OCI-LY1 (cell line): Measurements from ENCODE around the gene KHDC1.
"Not testable (repeated sequence)": the region's sequence is repeated elsewhere in the genome, so short reads cannot be mapped to it uniquely, and the experiment has no call there.

Experiments used
- H2AFZ ChIP-seq: fragments of 200-600 bp; sonication (generic), shearing (Covaris generic); 2 replicates; pipeline ENCODE4 v1.6.0; 2014; ENCODE audit warnings: antibody characterized with exemption, mild to moderate bottlenecking, low read length
- H3F3A ChIP-seq: fragments of 200-600 bp; sonication (generic), shearing (Covaris generic); 2 replicates; pipeline ENCODE4 v1.6.0; 2014; ENCODE audit warnings: mild to moderate bottlenecking, antibody characterized with exemption, low read length, moderate library complexity; ENCODE audit not compliant: insufficient read depth
- H3K27ac ChIP-seq: fragments of 200-600 bp; sonication (generic); 2 replicates; pipeline ENCODE4 v1.5.1; 2014; ENCODE audit warnings: low read length, mixed run types, mild to moderate bottlenecking, low read depth; ENCODE audit not compliant: poor library complexity, severe bottlenecking
- H3K27me3 ChIP-seq: fragments of 200-600 bp; sonication (generic); 2 replicates; pipeline ENCODE4 v1.6.0; 2014; ENCODE audit warnings: antibody characterized with exemption, mild to moderate bottlenecking, low read length, moderate library complexity; ENCODE audit not compliant: insufficient read depth
- H3K36me3 ChIP-seq: fragments of 200-600 bp; sonication (generic); 2 replicates; pipeline ENCODE4 v1.6.1; 2014; ENCODE audit warnings: mild to moderate bottlenecking, antibody characterized with exemption, low read length, moderate library complexity, mixed read lengths; ENCODE audit not compliant: insufficient read depth
- H3K4me1 ChIP-seq: fragments of 200-600 bp; sonication (generic); 2 replicates; pipeline ENCODE4 v1.5.1; 2014; ENCODE audit warnings: mild to moderate bottlenecking, low read length, moderate library complexity; ENCODE audit not compliant: insufficient read depth, severe bottlenecking
- H3K4me2 ChIP-seq: fragments of 200-600 bp; sonication (generic), shearing (Covaris generic); 2 replicates; pipeline ENCODE4 v1.6.1; 2014; ENCODE audit warnings: low read length
- H3K4me3 ChIP-seq: fragments of 200-600 bp; sonication (generic); 2 replicates; pipeline ENCODE4 v1.5.1; 2014; ENCODE audit warnings: low read length, low read depth, mild to moderate bottlenecking, mixed read lengths; ENCODE audit not compliant: poor library complexity, severe bottlenecking
- H3K79me2 ChIP-seq: fragments of 200-600 bp; shearing (Covaris generic); 2 replicates; pipeline ENCODE4 v1.6.1; 2016; ENCODE audit warnings: mixed run types, low read length, mixed read lengths; ENCODE audit not compliant: insufficient read depth
- H3K9ac ChIP-seq: fragments of 200-600 bp; sonication (generic), shearing (Covaris generic); 2 replicates; pipeline ENCODE4 v1.6.1; 2014; ENCODE audit warnings: mild to moderate bottlenecking, low read length, mixed read lengths
- H3K9me2 ChIP-seq: fragments of 200-600 bp; sonication (generic), shearing (Covaris generic); 2 replicates; pipeline ENCODE4 v1.6.1; 2014; ENCODE audit warnings: low read depth, mild to moderate bottlenecking, low read length, mixed read lengths
- H3K9me3 ChIP-seq: fragments of 200-600 bp; shearing (Covaris generic); 2 replicates; pipeline ENCODE4 v1.6.1; 2014; ENCODE audit warnings: low read length, mixed read lengths
- H4K20me1 ChIP-seq: fragments of 200-600 bp; sonication (generic), shearing (Covaris generic); 2 replicates; pipeline ENCODE4 v1.6.0; 2016; ENCODE audit warnings: mild to moderate bottlenecking, low read length; ENCODE audit not compliant: insufficient read depth
- CTCF ChIP-seq: fragments of 200-600 bp; sonication (generic), shearing (Covaris generic); IDR thresholded peaks from 2 replicates; pipeline ENCODE4 v1.5.1; 2017; ENCODE audit warnings: mild to moderate bottlenecking, antibody characterized with exemption, low read length, moderate library complexity, mixed read lengths
- EZH2 ChIP-seq: fragments of 200-600 bp; sonication (generic), shearing (Covaris generic); IDR thresholded peaks from 2 replicates; pipeline ENCODE4 v1.8.0; 2017; ENCODE audit warnings: borderline replicate concordance, mixed run types, mild to moderate bottlenecking, antibody characterized with exemption, low read length, moderate library complexity, mixed read lengths

The KHDC1 gene, protein sequence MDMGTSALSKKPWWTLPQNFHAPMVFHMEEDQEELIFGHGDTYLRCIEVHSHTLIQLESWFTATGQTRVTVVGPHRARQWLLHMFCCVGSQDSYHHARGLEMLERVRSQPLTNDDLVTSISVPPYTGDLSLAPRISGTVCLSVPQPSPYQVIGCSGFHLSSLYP

DNA sequence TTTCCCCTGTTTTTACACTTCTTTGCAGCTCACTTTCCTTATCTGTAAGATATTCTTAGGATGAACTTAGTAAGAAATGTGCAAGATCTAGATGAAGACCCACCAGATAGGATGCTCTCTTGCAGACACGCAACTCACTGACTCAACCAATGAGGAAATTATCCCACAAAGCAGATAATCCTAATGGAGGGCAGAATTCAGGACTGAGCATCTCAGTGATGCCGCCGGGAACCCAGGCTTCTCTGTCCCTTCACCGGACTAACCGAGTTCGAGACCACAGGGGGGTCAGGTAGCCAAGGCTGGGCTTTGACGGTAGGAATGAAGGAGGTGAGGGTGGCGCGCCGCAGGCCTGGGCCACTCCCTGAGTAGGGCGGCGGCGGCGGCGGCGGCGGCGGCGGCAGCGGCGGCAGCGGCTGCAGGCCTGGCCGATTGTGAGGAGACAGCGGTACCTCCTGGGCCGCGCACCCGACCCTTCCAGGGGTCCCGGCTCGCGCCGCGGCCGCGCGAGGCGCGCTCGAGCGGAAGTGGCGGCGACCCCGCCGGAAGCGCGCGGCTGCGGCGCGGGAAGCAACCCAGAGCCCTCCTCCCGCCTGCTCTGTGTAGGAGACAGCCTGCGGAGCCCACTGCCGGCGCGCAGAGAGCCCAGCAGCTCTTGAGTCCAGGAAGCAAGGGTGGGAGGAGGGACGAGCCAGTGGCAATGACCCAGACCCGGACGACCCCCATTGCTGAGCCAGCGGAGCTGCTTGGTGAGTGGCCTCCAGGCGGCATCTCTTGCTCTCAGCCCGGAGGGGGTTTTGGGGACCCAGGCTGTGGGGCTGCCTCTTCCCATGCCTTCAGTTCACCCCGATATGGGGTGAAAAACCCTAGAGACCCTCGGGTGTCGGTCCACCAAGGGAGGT is at the start of gene KHDC1:
KHDC1 (minus strand) TSS at position 526 of the 899 bp plus-strand sequence. CDS start 20,679 bp downstream, outside the sequence.
- Histone ChIP-seq H3K79me2 (peaks cover 8% of the 10 kb centered on the region), H3K4me3 (peak within 1 kb of the TSS; percentile 84), H3K9ac (peak within 1 kb of the TSS; percentile 84), H3K27me3 (no peaks in the 10 kb centered on the region), H3K9me2 (no peaks in the 10 kb centered on the region), H4K20me1 (no peaks in the 10 kb centered on the region), H3K4me1 (peaks cover 41% of the 10 kb centered on the region), H3K36me3 (peaks cover 15% of the 10 kb centered on the region; the same call in 1 of the 2 replicates), H2AFZ (peak within 1 kb of the TSS; percentile 38), H3K27ac (peak within 1 kb of the TSS; percentile 56), H3F3A (no peaks in the 10 kb centered on the region), H3K4me2 (peak within 1 kb of the TSS; percentile 79), H3K9me3 (no peaks in the 10 kb centered on the region)
- TF ChIP-seq CTCF = no peak

DNA sequence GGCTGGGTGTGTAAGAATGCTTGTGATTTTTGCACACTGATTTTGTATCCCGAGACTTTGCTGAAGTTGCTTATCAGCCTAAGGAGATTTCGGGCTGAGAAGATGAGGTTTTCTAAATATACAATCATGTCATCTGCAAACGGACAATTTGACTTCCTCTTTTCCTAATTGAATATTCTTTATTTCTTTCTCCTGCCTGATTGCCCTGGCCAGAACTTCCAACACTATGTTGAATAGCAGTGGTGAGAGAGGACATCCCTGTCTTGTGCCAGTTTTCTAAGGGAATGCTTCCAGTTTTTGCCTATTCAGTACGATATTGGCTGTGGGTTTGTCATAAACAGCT is 47.5 kb upstream of the KHDC1 start:
- H3K9me3 ChIP-seq, H3K27ac ChIP-seq, H3K27me3 ChIP-seq, H4K20me1 ChIP-seq, H3K9me2 ChIP-seq, H3K36me3 ChIP-seq, H3F3A ChIP-seq: not testable (repeated sequence)
- H3K4me2 ChIP-seq = peak overlapping the region; percentile 88
- H3K4me3 ChIP-seq = peak overlapping the region; percentile 87
- peaks cover 29% of the 10 kb centered on the region for H3K79me2 ChIP-seq
- H2AFZ ChIP-seq = 0 out of 2 replicates have a peak overlapping the region, but pooled peaks have one; percentile 3
- peak overlapping the region; percentile 97 for H3K9ac ChIP-seq
- peaks cover 26% of the 10 kb centered on the region for H3K4me1 ChIP-seq

- H3K27me3 ChIP-seq = no peaks in the 10 kb centered on the region
Observed at GRCh38 chr6:73309785-73310502, 46.9 kb upstream of the KHDC1 start.

More at GRCh38 chr6:73309785-73310502, 46.9 kb upstream of the KHDC1 start:
- no peaks in the 10 kb centered on the region for H4K20me1 ChIP-seq
- TF ChIP-seq CTCF (peak; percentile 93), EZH2 (no peak)
- peak overlapping the region; percentile 87 for H3K4me3 ChIP-seq
- no peaks in the 10 kb centered on the region for H3F3A ChIP-seq
- H3K9ac ChIP-seq = peak overlapping the region; percentile 97
- H3K79me2 ChIP-seq = peaks cover 29% of the 10 kb centered on the region
- peak overlapping the region; percentile 60; the same call in 1 of the 2 replicates for H2AFZ ChIP-seq
- no peaks in the 10 kb centered on the region for H3K9me3 ChIP-seq
- no peaks in the 10 kb centered on the region for H3K36me3 ChIP-seq
- H3K4me2 ChIP-seq = peak overlapping the region; percentile 88
- H3K9me2 ChIP-seq = no peaks in the 10 kb centered on the region
- H3K27ac ChIP-seq = peak overlapping the region; percentile 61
- peaks cover 26% of the 10 kb centered on the region for H3K4me1 ChIP-seq
